Gastrocnemius medialis (tissue), 4 donors: ENCODE measurements around the gene HPCAL4. TPM values are rescaled to one million over a fixed set of nuclear protein-coding genes. Genes with fewer than 3 reads are reported as not detected.

ENCODE experiments used
- ATAC-seq, 2 donors: fragments of 150-250 bp; one replicate each; pipeline ENCODE4 v1.9.1; 2016
- DNase-seq, 2 donors: peaks; one replicate each; pipeline ENCODE4 v3.0.0-alpha.2; 2019
- H3K27ac ChIP-seq, 4 donors: fragments of 200-600 bp; sonication (generic); 1 replicate in 1 of 4; 2 replicates in 3 of 4; pipeline ENCODE4 v1.5.1; 2016 to 2018; ENCODE audit warnings: mild to moderate bottlenecking in 2 of 4, moderate library complexity in 1 of 4
- H3K27me3 ChIP-seq, 3 donors: fragments of 200-600 bp; sonication (generic) in 2 of 3; 1 replicate in 1 of 3; 2 replicates in 2 of 3; pipeline versions ENCODE4 v1.5.1 to v1.6.0; 2016 to 2019; ENCODE audit warnings: mild to moderate bottlenecking in 1 of 3, moderate library complexity in 1 of 3
- H3K36me3 ChIP-seq, 2 donors: fragments of 200-600 bp; sonication (generic) in 1 of 2; one replicate each; pipeline ENCODE4 v1.5.1; 2017 to 2018
- H3K4me1 ChIP-seq, 2 donors: fragments of 200-600 bp; sonication (generic) in 1 of 2; one replicate each; pipeline ENCODE4 v1.5.1; 2016 to 2017; ENCODE audit warnings: mild to moderate bottlenecking in 2 of 2
- H3K4me3 ChIP-seq, 4 donors: fragments of 200-600 bp; sonication (generic) in 3 of 4; 1 replicate in 1 of 4; 2 replicates in 3 of 4; pipeline ENCODE4 v1.5.1; 2016 to 2019; ENCODE audit warnings: mild to moderate bottlenecking in 2 of 4
- H3K9me3 ChIP-seq, 3 donors: fragments of 200-600 bp; sonication (generic) in 2 of 3; 1 replicate in 1 of 3; 2 replicates in 2 of 3; pipeline ENCODE4 v1.5.1; 2016 to 2019
- CTCF ChIP-seq, 5 experiments: fragments of 450-650 bp in 3 of 5; fragments of 200-600 bp in 2 of 5; sonication (generic) in 2 of 5; IDR thresholded peaks in 4 of 5; conservative IDR thresholded peaks in 1 of 5; 1 replicate in 4 of 5; 2 replicates in 1 of 5; pipeline ENCODE4 v1.5.1; 2016 to 2019; ENCODE audit warnings: antibody characterized with exemption in 5 of 5, mild to moderate bottlenecking in 3 of 5, moderate library complexity in 3 of 5
- POLR2A ChIP-seq, 2 donors: fragments of 450-650 bp; IDR thresholded peaks; one replicate each; pipeline ENCODE4 v1.6.1; 2017; ENCODE audit warnings: antibody characterized with exemption in 2 of 2, mild to moderate bottlenecking in 2 of 2, moderate library complexity in 2 of 2
- in situ Hi-C, 4 donors: fragments of 200-750 bp; cut with MboI; loops; one replicate each; pipeline versions ENCODE4 v1.15.0 to v1.8.0; 2017; ENCODE audit warnings: low sequenced_read_pairs in 4 of 4
- intact Hi-C: fragments of 100-400 bp; cut with DNase I; formaldehyde crosslinking; loops from one replicate; pipeline ENCODE4 v1.15.1; 2023; ENCODE audit warnings: low total_unique reads
- total RNA-seq, 4 donors: library from RNA; depleted of rRNA; stranded (reverse); fragments of >200 nt; gene quantifications; one replicate each; pipeline versions ENCODE4 v1.1.0 to v1.2.3, GENCODE V29; 2016

HPCAL4 gene
- total RNA-seq, 4 donors from 2014 or later: 0.92 to 9.0 (median 3.2) TPM

DNA sequence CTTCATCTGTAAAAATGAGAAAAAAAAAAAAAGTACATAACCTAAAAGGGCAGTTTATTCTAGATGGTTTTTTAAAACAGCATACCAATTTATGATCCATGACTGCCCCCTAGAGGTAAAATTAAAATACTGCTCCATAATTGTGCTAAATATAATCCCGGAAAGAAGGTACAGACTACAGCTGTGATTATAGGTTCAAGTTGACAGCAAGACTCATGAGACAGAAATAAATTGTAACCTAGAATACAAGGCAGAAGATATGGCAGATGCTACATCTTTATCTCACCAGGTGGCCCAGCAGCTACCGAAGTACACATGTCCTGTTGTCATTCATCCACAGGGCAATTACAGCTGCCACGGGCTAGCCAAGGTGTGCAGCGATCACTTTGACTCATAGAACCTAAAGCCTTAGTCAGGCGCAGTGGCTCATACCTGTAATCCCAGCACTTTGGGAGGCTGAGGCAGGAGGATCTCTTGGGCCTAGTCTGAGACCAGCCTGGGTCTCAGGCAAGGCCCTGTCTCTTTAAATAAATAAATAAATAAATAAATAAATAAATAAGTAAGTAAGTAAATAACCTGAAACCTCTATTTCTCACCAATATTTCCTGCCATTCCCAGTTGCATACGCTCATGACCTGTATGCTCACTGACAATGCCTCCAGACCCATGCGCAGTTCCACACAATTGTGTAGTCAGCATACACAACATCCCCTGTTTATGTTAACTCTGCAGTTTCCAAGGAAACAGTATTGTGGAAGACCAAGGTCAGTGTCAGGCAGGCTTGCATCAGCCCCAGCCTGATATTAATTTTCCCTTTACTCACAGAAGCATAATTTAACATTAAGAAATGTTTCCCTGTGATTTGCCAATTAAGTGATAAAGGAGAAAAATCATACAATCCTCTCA, 29.1 kb upstream of the HPCAL4 start:
- DNase-seq (peak; percentile 42 to 46), ATAC-seq (peak; percentile 98 to 99)
- peaks cover 0 to 5% (median 0%) of the 10 kb centered on the region in 3 donors for H3K27me3 ChIP-seq
- intact Hi-C loops (loop anchor here (1.0 kb wide), 2 partner anchors 67 to 114 kb away; no protein-coding TSS in a partner anchor), in situ Hi-C loops (loop anchor here in 1 of 4 donors (5.0 kb wide), 1 partner anchor 68 kb away; no protein-coding TSS in a partner anchor)
- H3K4me3 ChIP-seq: no peak overlapping the region
- no peaks in the 10 kb centered on the region for H3K36me3 ChIP-seq
- no peaks in the 10 kb centered on the region for H3K4me1 ChIP-seq
- H3K27ac ChIP-seq: peak overlapping the region; percentile 60 to 71 (median 64)
- peak; percentile 69 to 96 (median 77) for TF ChIP-seq CTCF (IDR thresholded peaks at IDR 0.05 in 4 of 5, conservative IDR thresholded peaks at IDR 0.05 in 1 of 5)
- TF ChIP-seq POLR2A (IDR thresholded peaks at IDR 0.05): no peak
- H3K9me3 ChIP-seq: no peaks in the 10 kb centered on the region

- no peak for DNase-seq
- H3K27me3 ChIP-seq: peaks cover 0 to 5% (median 0%) of the 10 kb centered on the region in 3 donors
- no peak for ATAC-seq
- H3K36me3 ChIP-seq: no peaks in the 10 kb centered on the region
- no peak overlapping the region for H3K4me3 ChIP-seq
- H3K9me3 ChIP-seq: no peaks in the 10 kb centered on the region
- intact Hi-C loops (loop anchor here (2.0 kb wide), 1 partner anchor 21 kb away; no protein-coding TSS in a partner anchor), in situ Hi-C loops (loop anchor here (5.0 to 10.0 kb wide), 2 partner anchors 111 to 113 kb away; no protein-coding TSS in a partner anchor)
- no peaks in the 10 kb centered on the region for H3K4me1 ChIP-seq
- no peak overlapping the region for H3K27ac ChIP-seq
- no peak for TF ChIP-seq POLR2A (IDR thresholded peaks at IDR 0.05)
- no peak for TF ChIP-seq CTCF (IDR thresholded peaks at IDR 0.05 in 4 of 5, conservative IDR thresholded peaks at IDR 0.05 in 1 of 5)
Observed at GRCh38 chr1:39717809-39718208, 26.6 kb upstream of the HPCAL4 start.

DNA sequence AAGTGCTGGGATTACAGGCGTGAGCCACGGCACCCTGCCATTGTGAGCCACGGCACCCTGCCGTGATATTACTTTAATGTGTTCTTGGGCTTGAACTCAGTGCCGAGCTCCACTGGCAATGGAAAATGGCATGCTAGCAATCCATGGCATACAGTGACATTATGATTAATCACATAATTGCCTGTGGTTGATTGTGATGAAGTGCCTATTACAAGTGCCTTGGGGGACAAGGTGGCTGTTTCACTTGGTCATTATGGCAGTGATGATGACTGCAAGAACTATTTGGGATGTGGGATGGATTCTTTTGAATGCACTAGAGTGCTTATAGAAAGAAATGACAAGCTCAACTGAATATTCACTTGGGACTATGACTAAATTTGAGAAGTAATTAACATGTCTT, 22.3 kb upstream of the HPCAL4 start:
- Histone ChIP-seq H3K36me3 (no peaks in the 10 kb centered on the region), H3K27me3 (peaks cover 0 to 5% (median 0%) of the 10 kb centered on the region in 3 donors), H3K4me3 (no peak overlapping the region), H3K27ac (no peak overlapping the region), H3K9me3 (no peaks in the 10 kb centered on the region), H3K4me1 (no peaks in the 10 kb centered on the region)
- DNase-seq: no peak
- TF ChIP-seq CTCF (IDR thresholded peaks at IDR 0.05 in 4 of 5, conservative IDR thresholded peaks at IDR 0.05 in 1 of 5) (no peak), POLR2A (IDR thresholded peaks at IDR 0.05) (no peak)
- intact Hi-C loops: no loop called here
- ATAC-seq: no peak
- in situ Hi-C loops: loop anchor here in 1 of 4 donors (10.0 kb wide), 1 partner anchor 109 kb away; no protein-coding TSS in a partner anchor

GRCh38 chr1:39711966-39712340, 20.7 kb upstream of the HPCAL4 start:
- H3K36me3 ChIP-seq: no peaks in the 10 kb centered on the region
- in situ Hi-C loops: loop anchor here in 1 of 4 donors (10.0 kb wide), 1 partner anchor 107 kb away; no protein-coding TSS in a partner anchor
- no peak for ATAC-seq

More at GRCh38 chr1:39711966-39712340, 20.7 kb upstream of the HPCAL4 start:
- TF ChIP-seq POLR2A (IDR thresholded peaks at IDR 0.05): no peak
- no peak for TF ChIP-seq CTCF (IDR thresholded peaks at IDR 0.05 in 4 of 5, conservative IDR thresholded peaks at IDR 0.05 in 1 of 5)
- Histone ChIP-seq H3K27me3 (no peaks in the 10 kb centered on the region), H3K4me1 (no peaks in the 10 kb centered on the region), H3K9me3 (no peaks in the 10 kb centered on the region), H3K27ac (no peak overlapping the region), H3K4me3 (no peak overlapping the region)
- DNase-seq: no peak
- intact Hi-C loops: no loop called here
